ENCODE measurements around the gene TLR4.

DNA sequence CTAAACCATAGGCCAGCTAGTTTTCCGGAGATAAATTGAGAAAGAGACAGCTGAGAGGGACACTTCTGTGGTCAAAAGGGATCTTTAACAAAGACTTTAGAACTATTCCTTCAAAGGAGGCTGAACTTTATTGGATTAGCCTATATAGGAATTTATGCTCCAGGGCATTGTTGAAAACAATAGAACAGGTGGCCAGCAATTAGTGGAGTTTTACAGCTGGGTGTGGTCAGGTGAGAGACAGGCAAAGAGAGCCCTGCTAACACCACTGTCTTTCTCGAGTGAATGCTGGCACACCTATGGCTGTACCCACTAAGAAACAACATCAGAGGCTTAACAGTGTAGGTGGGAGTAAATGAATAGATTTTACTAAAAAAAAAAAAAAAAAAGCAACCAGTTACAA, 16.7 kb upstream of the TLR4 start:
- TF ChIP-seq, protein P1, sequence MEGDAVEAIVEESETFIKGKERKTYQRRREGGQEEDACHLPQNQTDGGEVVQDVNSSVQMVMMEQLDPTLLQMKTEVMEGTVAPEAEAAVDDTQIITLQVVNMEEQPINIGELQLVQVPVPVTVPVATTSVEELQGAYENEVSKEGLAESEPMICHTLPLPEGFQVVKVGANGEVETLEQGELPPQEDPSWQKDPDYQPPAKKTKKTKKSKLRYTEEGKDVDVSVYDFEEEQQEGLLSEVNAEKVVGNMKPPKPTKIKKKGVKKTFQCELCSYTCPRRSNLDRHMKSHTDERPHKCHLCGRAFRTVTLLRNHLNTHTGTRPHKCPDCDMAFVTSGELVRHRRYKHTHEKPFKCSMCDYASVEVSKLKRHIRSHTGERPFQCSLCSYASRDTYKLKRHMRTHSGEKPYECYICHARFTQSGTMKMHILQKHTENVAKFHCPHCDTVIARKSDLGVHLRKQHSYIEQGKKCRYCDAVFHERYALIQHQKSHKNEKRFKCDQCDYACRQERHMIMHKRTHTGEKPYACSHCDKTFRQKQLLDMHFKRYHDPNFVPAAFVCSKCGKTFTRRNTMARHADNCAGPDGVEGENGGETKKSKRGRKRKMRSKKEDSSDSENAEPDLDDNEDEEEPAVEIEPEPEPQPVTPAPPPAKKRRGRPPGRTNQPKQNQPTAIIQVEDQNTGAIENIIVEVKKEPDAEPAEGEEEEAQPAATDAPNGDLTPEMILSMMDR (IDR thresholded peaks at IDR 0.05; ENCODE audit: poor library complexity, severe bottlenecking): no peak
- TF ChIP-seq POLR2AphosphoS5 (IDR thresholded peaks at IDR 0.05) (no peak), EZH2 (IDR thresholded peaks at IDR 0.05; ENCODE audit: borderline replicate concordance, insufficient read depth, low read length, poor library complexity, severe bottlenecking) (no peak), SMC3 (conservative IDR thresholded peaks at IDR 0.05; ENCODE audit: poor library complexity) (no peak), MXI1 (conservative IDR thresholded peaks at IDR 0.05; ENCODE audit: poor library complexity, severe bottlenecking) (no peak), TAF1 (IDR thresholded peaks at IDR 0.05; ENCODE audit: low read depth) (no peak), EP300 (conservative IDR thresholded peaks at IDR 0.05; ENCODE audit: poor library complexity, severe bottlenecking) (no peak), RAD21 (conservative IDR thresholded peaks at IDR 0.05) (no peak)
- TF ChIP-seq, protein P2, sequence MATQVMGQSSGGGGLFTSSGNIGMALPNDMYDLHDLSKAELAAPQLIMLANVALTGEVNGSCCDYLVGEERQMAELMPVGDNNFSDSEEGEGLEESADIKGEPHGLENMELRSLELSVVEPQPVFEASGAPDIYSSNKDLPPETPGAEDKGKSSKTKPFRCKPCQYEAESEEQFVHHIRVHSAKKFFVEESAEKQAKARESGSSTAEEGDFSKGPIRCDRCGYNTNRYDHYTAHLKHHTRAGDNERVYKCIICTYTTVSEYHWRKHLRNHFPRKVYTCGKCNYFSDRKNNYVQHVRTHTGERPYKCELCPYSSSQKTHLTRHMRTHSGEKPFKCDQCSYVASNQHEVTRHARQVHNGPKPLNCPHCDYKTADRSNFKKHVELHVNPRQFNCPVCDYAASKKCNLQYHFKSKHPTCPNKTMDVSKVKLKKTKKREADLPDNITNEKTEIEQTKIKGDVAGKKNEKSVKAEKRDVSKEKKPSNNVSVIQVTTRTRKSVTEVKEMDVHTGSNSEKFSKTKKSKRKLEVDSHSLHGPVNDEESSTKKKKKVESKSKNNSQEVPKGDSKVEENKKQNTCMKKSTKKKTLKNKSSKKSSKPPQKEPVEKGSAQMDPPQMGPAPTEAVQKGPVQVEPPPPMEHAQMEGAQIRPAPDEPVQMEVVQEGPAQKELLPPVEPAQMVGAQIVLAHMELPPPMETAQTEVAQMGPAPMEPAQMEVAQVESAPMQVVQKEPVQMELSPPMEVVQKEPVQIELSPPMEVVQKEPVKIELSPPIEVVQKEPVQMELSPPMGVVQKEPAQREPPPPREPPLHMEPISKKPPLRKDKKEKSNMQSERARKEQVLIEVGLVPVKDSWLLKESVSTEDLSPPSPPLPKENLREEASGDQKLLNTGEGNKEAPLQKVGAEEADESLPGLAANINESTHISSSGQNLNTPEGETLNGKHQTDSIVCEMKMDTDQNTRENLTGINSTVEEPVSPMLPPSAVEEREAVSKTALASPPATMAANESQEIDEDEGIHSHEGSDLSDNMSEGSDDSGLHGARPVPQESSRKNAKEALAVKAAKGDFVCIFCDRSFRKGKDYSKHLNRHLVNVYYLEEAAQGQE (IDR thresholded peaks at IDR 0.05; ENCODE audit: borderline replicate concordance): no peak

All from neural cell (in vitro differentiated cells).